ENCODE measurements around the gene AQP12B. TPM values are rescaled to one million over a fixed set of nuclear protein-coding genes. Genes with fewer than 3 reads are reported as not detected.

Gene AQP12B
- total RNA-seq, 4 donors from 2014 or later = not detected

DNA sequence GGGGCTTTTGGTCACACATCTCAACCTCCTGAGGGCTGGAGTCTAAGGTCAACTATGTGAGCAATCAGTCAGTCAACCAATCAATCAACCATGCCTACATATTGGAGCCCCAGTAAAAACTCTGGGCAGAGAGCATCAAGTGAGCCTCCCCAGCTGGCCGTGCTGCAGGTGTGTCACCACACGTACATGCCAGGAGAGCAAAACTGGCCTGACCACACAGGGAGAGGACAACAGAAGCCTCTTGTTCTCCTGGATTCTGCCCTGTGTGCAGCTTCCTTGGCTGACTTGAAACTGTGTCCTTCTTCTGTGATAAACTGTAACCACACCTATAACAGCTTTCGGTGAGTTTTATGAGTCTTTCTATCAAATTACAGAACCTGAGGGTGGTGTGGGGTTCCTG lies 31.5 kb downstream of the AQP12B start:
- Histone ChIP-seq H3K4me3 (no peak overlapping the region), H3K4me1 (no peaks in the 10 kb centered on the region), H3K27ac (no peak overlapping the region), H3K27me3 (no peaks in the 10 kb centered on the region), H3K36me3 (no peaks in the 10 kb centered on the region), H3K9me3 (no peaks in the 10 kb centered on the region)
- no peak for DNase-seq
- intact Hi-C loops (cut with DNase I; ENCODE audit: low total_unique reads) = no loop called here
- no peak for TF ChIP-seq POLR2A (IDR thresholded peaks at IDR 0.05)
- TF ChIP-seq, protein P1, sequence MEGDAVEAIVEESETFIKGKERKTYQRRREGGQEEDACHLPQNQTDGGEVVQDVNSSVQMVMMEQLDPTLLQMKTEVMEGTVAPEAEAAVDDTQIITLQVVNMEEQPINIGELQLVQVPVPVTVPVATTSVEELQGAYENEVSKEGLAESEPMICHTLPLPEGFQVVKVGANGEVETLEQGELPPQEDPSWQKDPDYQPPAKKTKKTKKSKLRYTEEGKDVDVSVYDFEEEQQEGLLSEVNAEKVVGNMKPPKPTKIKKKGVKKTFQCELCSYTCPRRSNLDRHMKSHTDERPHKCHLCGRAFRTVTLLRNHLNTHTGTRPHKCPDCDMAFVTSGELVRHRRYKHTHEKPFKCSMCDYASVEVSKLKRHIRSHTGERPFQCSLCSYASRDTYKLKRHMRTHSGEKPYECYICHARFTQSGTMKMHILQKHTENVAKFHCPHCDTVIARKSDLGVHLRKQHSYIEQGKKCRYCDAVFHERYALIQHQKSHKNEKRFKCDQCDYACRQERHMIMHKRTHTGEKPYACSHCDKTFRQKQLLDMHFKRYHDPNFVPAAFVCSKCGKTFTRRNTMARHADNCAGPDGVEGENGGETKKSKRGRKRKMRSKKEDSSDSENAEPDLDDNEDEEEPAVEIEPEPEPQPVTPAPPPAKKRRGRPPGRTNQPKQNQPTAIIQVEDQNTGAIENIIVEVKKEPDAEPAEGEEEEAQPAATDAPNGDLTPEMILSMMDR (IDR thresholded peaks at IDR 0.05) = no peak

GRCh38 chr2:240650254-240650965 lies 32.3 kb downstream of the AQP12B start:
- no peaks in the 10 kb centered on the region for H3K36me3 ChIP-seq
- no peak overlapping the region for H3K4me3 ChIP-seq
- intact Hi-C loops (cut with DNase I; ENCODE audit: low total_unique reads) = no loop called here
- DNase-seq = no peak
- no peaks in the 10 kb centered on the region for H3K9me3 ChIP-seq
- TF ChIP-seq, protein P1 (IDR thresholded peaks at IDR 0.05) = no peak
- no peak for TF ChIP-seq POLR2A (IDR thresholded peaks at IDR 0.05)
- no peaks in the 10 kb centered on the region for H3K4me1 ChIP-seq
- H3K27ac ChIP-seq = no peak overlapping the region
- no peaks in the 10 kb centered on the region for H3K27me3 ChIP-seq

GRCh38 chr2:240649331-240649730 lies 33.4 kb downstream of the AQP12B start:
- H3K9me3 ChIP-seq = no peaks in the 10 kb centered on the region
- no peak for TF ChIP-seq POLR2A (IDR thresholded peaks at IDR 0.05)
- TF ChIP-seq, protein P1 (IDR thresholded peaks at IDR 0.05) = no peak
- H3K4me3 ChIP-seq = no peak overlapping the region
- no peaks in the 10 kb centered on the region for H3K27me3 ChIP-seq
- H3K36me3 ChIP-seq = no peaks in the 10 kb centered on the region
- intact Hi-C loops (cut with DNase I; ENCODE audit: low total_unique reads) = no loop called here
- no peak overlapping the region for H3K27ac ChIP-seq
- DNase-seq = no peak
- no peaks in the 10 kb centered on the region for H3K4me1 ChIP-seq

- DNase-seq = no peak
- H3K27me3 ChIP-seq = no peaks in the 10 kb centered on the region
- H3K27ac ChIP-seq = no peak overlapping the region
- TF ChIP-seq POLR2A (IDR thresholded peaks at IDR 0.05) = no peak
- TF ChIP-seq, protein P1 (IDR thresholded peaks at IDR 0.05) = no peak
- no peaks in the 10 kb centered on the region for H3K9me3 ChIP-seq
- intact Hi-C loops (cut with DNase I; ENCODE audit: low total_unique reads) = no loop called here
- no peaks in the 10 kb centered on the region for H3K4me1 ChIP-seq
- no peaks in the 10 kb centered on the region for H3K36me3 ChIP-seq
- no peak overlapping the region for H3K4me3 ChIP-seq
Measured at GRCh38 chr2:240648650-240649275, 33.9 kb downstream of the AQP12B start.

- no peaks in the 10 kb centered on the region for H3K4me1 ChIP-seq
- intact Hi-C loops (cut with DNase I; ENCODE audit: low total_unique reads) = no loop called here
- TF ChIP-seq, protein P1 (IDR thresholded peaks at IDR 0.05) = no peak
- no peak for TF ChIP-seq POLR2A (IDR thresholded peaks at IDR 0.05)
- no peaks in the 10 kb centered on the region for H3K9me3 ChIP-seq
- no peak for DNase-seq
- no peak overlapping the region for H3K4me3 ChIP-seq
- no peak overlapping the region for H3K27ac ChIP-seq
- H3K27me3 ChIP-seq = no peaks in the 10 kb centered on the region
- H3K36me3 ChIP-seq = no peaks in the 10 kb centered on the region
Measured at GRCh38 chr2:240648155-240648649, 34.5 kb downstream of the AQP12B start.

Measured in uterus (tissue), 4 donors.